GM12878 (cell line): ENCODE data around the gene BICC1. TPM values are rescaled to one million over a fixed set of nuclear protein-coding genes. Genes with fewer than 3 reads are reported as not detected.

ENCODE experiments used
- ATAC-seq: fragments of 200-7000 bp; cut with Tn5 transposase; 3 replicates; pipeline ENCODE4 v1.9.1; 2020; ENCODE audit warnings: mild to moderate bottlenecking, moderate library complexity
- BruUV-seq: library from RNA; stranded (reverse); fragments of 400-500 nt; replicated peaks from 2 replicates; lab custom pipeline; 2021; lab: Mats Ljungman, UMichigan
- CTCF ChIA-PET: fragments of 300-600 bp; sonication (Branson Sonifier 250); formaldehyde crosslinking; extraction: SDS; loops from one replicate; lab custom pipeline; 2021; ENCODE audit warnings: inconsistent platforms; lab: Yijun Ruan, JAX
- POLR2A ChIA-PET: fragments of 350-600 bp; formaldehyde crosslinking; extraction: SDS; loops from one replicate; lab custom pipeline; 2021; ENCODE audit warnings: inconsistent platforms; lab: Charles Lee
- RAD21 ChIA-PET: fragments of 300-600 bp; sonication (Branson Sonifier 250); formaldehyde crosslinking; loops from one replicate; lab custom pipeline; 2023; ENCODE audit warnings: antibody characterized with exemption; ENCODE audit not compliant: unreplicated experiment; lab: Charles Lee
- SMC1A ChIA-PET: fragments of 300-600 bp; sonication (Branson Sonifier 250); formaldehyde crosslinking; loops from one replicate; lab custom pipeline; 2023; ENCODE audit not compliant: unreplicated experiment, uncharacterized antibody; lab: Charles Lee
- DNase-seq: peaks from one replicate; pipeline ENCODE4 v3.0.0-alpha.2; 2011; ENCODE audit warnings: low read depth, low spot score
- FAIRE-seq: peaks from 3 replicates; lab custom pipeline; 2011; peaks lifted over from hg19 to GRCh38; lab: Jason Lieb, UNC
- H2AFZ ChIP-seq: 2 replicates; pipeline ENCODE4 v1.6.0; 2011; ENCODE audit warnings: low read depth, low read length, control low read depth; ENCODE audit not compliant: control insufficient read depth
- H3K27ac ChIP-seq: 2 replicates; pipeline ENCODE4 v1.5.1; 2011; ENCODE audit warnings: control low read depth; ENCODE audit not compliant: control insufficient read depth, insufficient read depth
- H3K27me3 ChIP-seq, 2 experiments: replicated peaks in 1 of 2; 2 replicates each; pipeline versions ENCODE4 v1.6.0 to v1.6.1; 2011; ENCODE audit warnings: low read length in 1 of 2; ENCODE audit not compliant: control insufficient read depth in 2 of 2, insufficient read depth in 2 of 2
- H3K36me3 ChIP-seq, 2 experiments: 2 replicates each; pipeline ENCODE4 v1.5.1; 2011; ENCODE audit warnings: low read length in 1 of 2; ENCODE audit not compliant: control insufficient read depth in 2 of 2, insufficient read depth in 2 of 2
- H3K4me1 ChIP-seq: 2 replicates; pipeline ENCODE4 v1.6.1; 2011; ENCODE audit warnings: mild to moderate bottlenecking, low read length, moderate library complexity, mixed read lengths; ENCODE audit not compliant: control insufficient read depth, insufficient read depth
- H3K4me2 ChIP-seq: 2 replicates; pipeline ENCODE4 v1.6.0; 2011; ENCODE audit warnings: control low read depth; ENCODE audit not compliant: control insufficient read depth, insufficient read depth
- H3K4me3 ChIP-seq: fragments of 200-600 bp; sonication (generic); 2 replicates; pipeline ENCODE4 v1.5.1; 2016
- H3K79me2 ChIP-seq: 2 replicates; pipeline ENCODE4 v1.6.0; 2011; ENCODE audit warnings: low read length; ENCODE audit not compliant: control insufficient read depth, insufficient read depth
- H3K9ac ChIP-seq: 2 replicates; pipeline ENCODE4 v1.8.0; 2011; ENCODE audit warnings: low read length, control low read depth, mixed read lengths; ENCODE audit not compliant: control insufficient read depth, insufficient read depth
- H3K9me3 ChIP-seq: replicated peaks from 3 replicates; pipeline ENCODE4 v1.5.1; 2011; ENCODE audit warnings: mild to moderate bottlenecking, low read length; ENCODE audit not compliant: control insufficient read depth, insufficient read depth
- H4K20me1 ChIP-seq: 2 replicates; pipeline ENCODE4 v1.6.0; 2011; ENCODE audit not compliant: control insufficient read depth, insufficient read depth
- BCL11A ChIP-seq: IDR thresholded peaks from 2 replicates; pipeline ENCODE4 v1.6.1; 2011; ENCODE audit warnings: low read depth, low read length
- BMI1 ChIP-seq: fragments of 450-650 bp; IDR thresholded peaks from 2 replicates; pipeline ENCODE4 v1.6.1; 2016; ENCODE audit warnings: mild to moderate bottlenecking, moderate library complexity, borderline replicate concordance
- DPF2 ChIP-seq: fragments of 450-650 bp; IDR thresholded peaks from 2 replicates; pipeline ENCODE4 v1.6.1; 2017; ENCODE audit warnings: mild to moderate bottlenecking
- EED ChIP-seq: sonication (generic); IDR thresholded peaks from 2 replicates; pipeline ENCODE4 v1.6.1; 2016; ENCODE audit warnings: antibody characterized with exemption, low read depth
- FOXM1 ChIP-seq: IDR thresholded peaks from 2 replicates; pipeline ENCODE4 v1.6.1; 2012; ENCODE audit warnings: low read depth, mild to moderate bottlenecking, inconsistent platforms, low read length, moderate library complexity
- IRF4 ChIP-seq: IDR thresholded peaks from 2 replicates; pipeline ENCODE4 v1.6.1; 2011; ENCODE audit warnings: low read depth, low read length
- MEF2A ChIP-seq: IDR thresholded peaks from 2 replicates; pipeline ENCODE4 v1.6.1; 2011; ENCODE audit warnings: low read depth, mild to moderate bottlenecking, low read length, moderate library complexity; ENCODE audit not compliant: insufficient read depth
- MTA2 ChIP-seq: fragments of 450-650 bp; IDR thresholded peaks from 2 replicates; pipeline ENCODE4 v1.6.1; 2016; ENCODE audit warnings: low read depth, mild to moderate bottlenecking, moderate library complexity
- NFIC ChIP-seq: IDR thresholded peaks from 2 replicates; pipeline ENCODE4 v1.6.1; 2012; ENCODE audit warnings: low read depth, mild to moderate bottlenecking, inconsistent platforms, low read length, moderate library complexity
- NFXL1 ChIP-seq: fragments of 450-650 bp; IDR thresholded peaks from 2 replicates; pipeline ENCODE4 v1.6.1; 2017; ENCODE audit warnings: antibody characterized with exemption, mild to moderate bottlenecking, borderline replicate concordance
- NR2F1 ChIP-seq: fragments of 450-650 bp; conservative IDR thresholded peaks from 2 replicates; pipeline ENCODE4 v1.6.1; 2017; ENCODE audit warnings: mild to moderate bottlenecking
- PAX8 ChIP-seq: fragments of 450-650 bp; IDR thresholded peaks from 2 replicates; pipeline ENCODE4 v1.6.1; 2017; ENCODE audit warnings: mild to moderate bottlenecking, moderate library complexity
- PML ChIP-seq: IDR thresholded peaks from 2 replicates; pipeline ENCODE4 v1.6.1; 2012; ENCODE audit warnings: low read length, inconsistent platforms
- POLR2AphosphoS5 ChIP-seq: IDR thresholded peaks from 2 replicates; pipeline ENCODE4 v1.6.1; 2011; ENCODE audit warnings: mild to moderate bottlenecking, low read length, inconsistent platforms
- POU2F2 ChIP-seq: IDR thresholded peaks from 3 replicates; pipeline ENCODE4 v1.6.1; 2011; ENCODE audit warnings: low read depth, mild to moderate bottlenecking, low read length, borderline replicate concordance
- TCF12 ChIP-seq: IDR thresholded peaks from 2 replicates; pipeline ENCODE4 v1.6.1; 2011; ENCODE audit warnings: low read depth, mild to moderate bottlenecking, low read length
- WGBS: methylation state at CpG from one replicate; pipeline ENCODE4 v1.1.6; 2016; ENCODE audit warnings: low lambda C conversion rate; ENCODE audit not compliant: insufficient replicate concordance, insufficient coverage; ENCODE audit errors: missing lambda C conversion rate; 5-methylcytosine and 5-hydroxymethylcytosine counted together
- in situ Hi-C: fragments of 300-500 bp; cut with MboI; formaldehyde crosslinking; loops from 9 replicates; pipeline ENCODE4 v1.14.3; 2018; ENCODE audit warnings: mixed read lengths
- intact Hi-C: fragments of 100-400 bp; cut with micrococcal nuclease; formaldehyde crosslinking; loops from one replicate; pipeline ENCODE4 v1.14.2; 2022; ENCODE audit not compliant: unreplicated experiment
- polyA plus RNA-seq, 11 experiments: library from polyadenylated mRNA; depleted of rRNA in 4 of 11; unstranded in 6 of 11; stranded (reverse) in 5 of 11; fragments of >200 nt; fragmentation: Nextera tagmentation in 4 of 11; fragmentation: Illumina TruSeq in 1 of 11; extraction: Ambion mirVana in 4 of 11; extraction: Trizol in 1 of 11; gene quantifications; 1 replicate in 1 of 11; 2 replicates in 10 of 11; pipeline versions ENCODE4 v1.2.1 to v1.2.3, GENCODE V29; 2011 to 2016; ENCODE audit warnings: inconsistent platforms in 2 of 11, missing spikeins in 2 of 11, low read depth in 1 of 11
- total RNA-seq, 4 experiments: library from RNA; depleted of rRNA in 3 of 4; stranded (reverse); fragments of >200 nt in 3 of 4; fragmentation: Illumina TruSeq in 1 of 4; extraction: Trizol in 1 of 4; gene quantifications; 2 replicates each; pipeline versions ENCODE4 v1.2.1 to v1.2.3, GENCODE V29; 2013 to 2021
- TF ChIP-seq, protein P1 (sequence below): IDR thresholded peaks from 2 replicates; pipeline ENCODE4 v1.6.1; 2012; ENCODE audit warnings: low read length, inconsistent platforms
- TF ChIP-seq, protein P2 (sequence below): fragments of 450-650 bp; IDR thresholded peaks from 2 replicates; pipeline ENCODE4 v1.6.1; 2014; ENCODE audit warnings: mild to moderate bottlenecking
- TF ChIP-seq, protein P3 (sequence below): IDR thresholded peaks from 2 replicates; pipeline ENCODE4 v1.6.1; 2011; ENCODE audit warnings: mild to moderate bottlenecking, low read depth, low read length, moderate library complexity; ENCODE audit not compliant: insufficient replicate concordance

The BICC1 gene
- total and polyA plus RNA-seq, 10 of the 15 experiments (the other 5 are each of a cell fraction or from before 2014, with no cell fraction given) = 0.01 to 0.10 (median 0.04) TPM; not detected in 5

DNA sequence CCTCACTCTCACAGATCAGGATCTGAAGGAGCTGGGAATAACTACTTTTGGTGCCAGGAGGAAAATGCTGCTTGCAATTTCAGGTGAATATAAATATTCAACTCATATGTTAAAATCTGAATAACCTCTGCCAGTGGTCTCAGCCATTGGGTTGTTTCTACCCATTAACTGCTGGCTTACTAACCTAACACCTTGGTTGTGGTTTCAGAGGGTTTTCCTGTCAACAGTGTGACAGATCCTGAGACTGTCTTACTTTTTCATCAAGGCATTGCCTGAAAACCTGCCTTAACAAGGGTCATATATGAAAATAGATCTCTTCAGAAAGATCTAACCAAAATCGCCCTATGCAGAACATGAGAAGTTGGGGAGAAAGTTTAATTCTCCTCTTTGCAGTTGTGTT, 307.7 kb downstream of the BICC1 start:
- H4K20me1 ChIP-seq = no peaks in the 10 kb centered on the region
- WGBS = 0% methylated on average over 1 of the region's 1 CpG
- no peaks in the 10 kb centered on the region for H3K9me3 ChIP-seq
- no peak overlapping the region for H3K4me2 ChIP-seq
- no peak for FAIRE-seq
- H2AFZ ChIP-seq = no peak overlapping the region
- ATAC-seq = 0 out of 3 replicates have a peak, but pooled peaks have one; percentile 33
- no peak for DNase-seq
- RAD21 ChIA-PET = no interaction called here
- no peaks in the 10 kb centered on the region for H3K27me3 ChIP-seq
- no peaks in the 10 kb centered on the region for H3K4me1 ChIP-seq
- H3K9ac ChIP-seq = no peak overlapping the region
- intact Hi-C loops (no loop called here), in situ Hi-C loops (no loop called here)
- POLR2A ChIA-PET = interaction anchor here (0.6 kb wide), 1 partner anchor 56 kb away, joined by 3 read pairs; no protein-coding TSS in a partner anchor
- BruUV-seq = no TSS peak
- H3K27ac ChIP-seq = no peak overlapping the region
- TF ChIP-seq, protein P1, sequence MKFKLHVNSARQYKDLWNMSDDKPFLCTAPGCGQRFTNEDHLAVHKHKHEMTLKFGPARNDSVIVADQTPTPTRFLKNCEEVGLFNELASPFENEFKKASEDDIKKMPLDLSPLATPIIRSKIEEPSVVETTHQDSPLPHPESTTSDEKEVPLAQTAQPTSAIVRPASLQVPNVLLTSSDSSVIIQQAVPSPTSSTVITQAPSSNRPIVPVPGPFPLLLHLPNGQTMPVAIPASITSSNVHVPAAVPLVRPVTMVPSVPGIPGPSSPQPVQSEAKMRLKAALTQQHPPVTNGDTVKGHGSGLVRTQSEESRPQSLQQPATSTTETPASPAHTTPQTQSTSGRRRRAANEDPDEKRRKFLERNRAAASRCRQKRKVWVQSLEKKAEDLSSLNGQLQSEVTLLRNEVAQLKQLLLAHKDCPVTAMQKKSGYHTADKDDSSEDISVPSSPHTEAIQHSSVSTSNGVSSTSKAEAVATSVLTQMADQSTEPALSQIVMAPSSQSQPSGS = no peak
- no peak for TF ChIP-seq TCF12
- no peak for TF ChIP-seq NFIC
- TF ChIP-seq EED = no peak
- TF ChIP-seq, protein P2, sequence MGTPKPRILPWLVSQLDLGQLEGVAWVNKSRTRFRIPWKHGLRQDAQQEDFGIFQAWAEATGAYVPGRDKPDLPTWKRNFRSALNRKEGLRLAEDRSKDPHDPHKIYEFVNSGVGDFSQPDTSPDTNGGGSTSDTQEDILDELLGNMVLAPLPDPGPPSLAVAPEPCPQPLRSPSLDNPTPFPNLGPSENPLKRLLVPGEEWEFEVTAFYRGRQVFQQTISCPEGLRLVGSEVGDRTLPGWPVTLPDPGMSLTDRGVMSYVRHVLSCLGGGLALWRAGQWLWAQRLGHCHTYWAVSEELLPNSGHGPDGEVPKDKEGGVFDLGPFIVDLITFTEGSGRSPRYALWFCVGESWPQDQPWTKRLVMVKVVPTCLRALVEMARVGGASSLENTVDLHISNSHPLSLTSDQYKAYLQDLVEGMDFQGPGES = no peak
- TF ChIP-seq POU2F2 = no peak
- TF ChIP-seq MTA2 = no peak
- TF ChIP-seq FOXM1 = no peak
- TF ChIP-seq PAX8 = no peak
- TF ChIP-seq PML = no peak
- no peak for TF ChIP-seq DPF2
- no peak for TF ChIP-seq NR2F1
- TF ChIP-seq POLR2AphosphoS5 = no peak
- TF ChIP-seq NFXL1 = no peak
- TF ChIP-seq MEF2A = no peak
- TF ChIP-seq BMI1 = no peak
- TF ChIP-seq, protein P3, sequence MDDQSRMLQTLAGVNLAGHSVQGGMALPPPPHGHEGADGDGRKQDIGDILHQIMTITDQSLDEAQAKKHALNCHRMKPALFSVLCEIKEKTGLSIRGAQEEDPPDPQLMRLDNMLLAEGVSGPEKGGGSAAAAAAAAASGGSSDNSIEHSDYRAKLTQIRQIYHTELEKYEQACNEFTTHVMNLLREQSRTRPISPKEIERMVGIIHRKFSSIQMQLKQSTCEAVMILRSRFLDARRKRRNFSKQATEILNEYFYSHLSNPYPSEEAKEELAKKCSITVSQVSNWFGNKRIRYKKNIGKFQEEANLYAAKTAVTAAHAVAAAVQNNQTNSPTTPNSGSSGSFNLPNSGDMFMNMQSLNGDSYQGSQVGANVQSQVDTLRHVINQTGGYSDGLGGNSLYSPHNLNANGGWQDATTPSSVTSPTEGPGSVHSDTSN = no peak
- TF ChIP-seq BCL11A = no peak
- no peak for TF ChIP-seq IRF4
- SMC1A ChIA-PET = interaction anchor here (1.5 kb wide), 1 partner anchor 132 kb away, joined by 3 read pairs; no protein-coding TSS in a partner anchor
- no peaks in the 10 kb centered on the region for H3K79me2 ChIP-seq
- H3K4me3 ChIP-seq = no peak overlapping the region
- H3K36me3 ChIP-seq = no peaks in the 10 kb centered on the region
- CTCF ChIA-PET = no interaction called here
